ENCODE data around the gene TRAPPC5.

DNA sequence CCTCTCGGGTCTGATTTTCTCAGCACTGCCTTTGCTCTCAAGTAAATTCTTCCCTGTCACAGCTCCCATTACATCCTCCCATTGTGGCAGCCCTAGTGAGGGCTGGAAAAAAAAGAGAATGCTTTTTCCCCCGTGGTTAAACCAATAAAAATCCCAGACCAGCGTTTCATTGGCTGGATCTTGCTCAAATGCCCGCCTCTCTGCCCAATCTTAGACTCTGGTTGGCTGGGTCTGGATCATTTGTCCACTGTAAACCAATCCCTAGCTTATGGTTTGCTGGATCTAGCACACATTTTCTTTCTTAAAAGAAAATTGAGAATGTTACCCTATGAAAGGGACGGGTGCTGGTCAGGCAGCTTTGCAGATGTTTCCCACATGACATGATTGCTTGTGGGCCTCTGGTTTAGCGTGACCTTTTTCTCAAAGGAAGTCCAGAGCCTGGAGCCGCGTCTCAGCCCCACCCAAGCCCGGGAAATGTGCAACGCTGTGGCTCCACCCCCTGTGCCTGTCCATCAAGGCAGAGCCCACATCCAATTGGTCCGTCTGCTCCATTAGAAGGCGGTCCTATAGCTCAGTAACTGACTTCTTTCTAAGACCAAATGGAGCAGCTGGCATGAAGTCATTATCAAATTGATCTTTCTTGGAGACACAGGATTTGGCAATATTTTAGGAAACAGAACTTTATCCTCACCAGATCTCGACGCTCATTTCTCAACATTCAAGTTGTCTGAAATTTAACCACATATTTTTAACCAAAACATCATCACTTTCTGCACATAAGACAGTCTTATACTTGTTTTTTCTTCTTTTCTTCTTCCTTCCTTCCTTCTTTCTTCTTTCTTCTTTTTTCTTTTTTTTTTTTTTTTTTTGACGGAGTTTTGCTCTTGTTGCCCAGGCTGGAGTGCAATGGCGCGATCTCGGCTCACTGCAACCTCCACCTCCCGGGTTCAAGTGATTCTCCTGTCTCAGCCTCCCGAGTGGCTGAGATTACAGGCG is 6.3 kb upstream of the TRAPPC5 start:
- TF ChIP-seq, protein P1, sequence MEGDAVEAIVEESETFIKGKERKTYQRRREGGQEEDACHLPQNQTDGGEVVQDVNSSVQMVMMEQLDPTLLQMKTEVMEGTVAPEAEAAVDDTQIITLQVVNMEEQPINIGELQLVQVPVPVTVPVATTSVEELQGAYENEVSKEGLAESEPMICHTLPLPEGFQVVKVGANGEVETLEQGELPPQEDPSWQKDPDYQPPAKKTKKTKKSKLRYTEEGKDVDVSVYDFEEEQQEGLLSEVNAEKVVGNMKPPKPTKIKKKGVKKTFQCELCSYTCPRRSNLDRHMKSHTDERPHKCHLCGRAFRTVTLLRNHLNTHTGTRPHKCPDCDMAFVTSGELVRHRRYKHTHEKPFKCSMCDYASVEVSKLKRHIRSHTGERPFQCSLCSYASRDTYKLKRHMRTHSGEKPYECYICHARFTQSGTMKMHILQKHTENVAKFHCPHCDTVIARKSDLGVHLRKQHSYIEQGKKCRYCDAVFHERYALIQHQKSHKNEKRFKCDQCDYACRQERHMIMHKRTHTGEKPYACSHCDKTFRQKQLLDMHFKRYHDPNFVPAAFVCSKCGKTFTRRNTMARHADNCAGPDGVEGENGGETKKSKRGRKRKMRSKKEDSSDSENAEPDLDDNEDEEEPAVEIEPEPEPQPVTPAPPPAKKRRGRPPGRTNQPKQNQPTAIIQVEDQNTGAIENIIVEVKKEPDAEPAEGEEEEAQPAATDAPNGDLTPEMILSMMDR (IDR thresholded peaks at IDR 0.05; ENCODE audit: low read depth, low read length) = no peak
- TF ChIP-seq EZH2phosphoT487 (IDR thresholded peaks at IDR 0.05; ENCODE audit: low read depth) = no peak

All from OCI-LY3 (cell line).